Measurements from ENCODE around the gene GRIK2. TPM values are rescaled to one million over a fixed set of nuclear protein-coding genes. Genes with fewer than 3 reads are reported as not detected.

GRIK2 gene
- total RNA-seq, 2 donors from 2014 or later: 1.00 to 4.5 TPM

DNA sequence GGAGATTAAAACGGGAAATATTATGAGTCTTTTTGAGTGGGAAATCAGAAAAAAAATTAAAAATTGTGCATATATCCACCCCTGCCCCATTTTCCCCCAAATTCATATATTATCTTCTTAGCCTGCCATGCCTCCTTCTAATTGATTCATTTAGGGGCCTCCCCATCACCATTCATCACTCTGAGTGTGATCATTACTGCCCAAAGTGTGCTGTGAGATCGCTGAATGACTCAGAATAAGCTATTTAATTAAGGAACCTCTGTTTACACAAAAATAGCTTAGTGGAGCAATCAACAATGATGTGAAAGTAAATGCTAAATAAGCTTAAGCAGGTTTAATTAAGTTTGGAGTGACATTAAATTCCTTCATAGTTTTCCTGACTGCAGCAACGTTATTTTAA lies 645.5 kb downstream of the GRIK2 start:
- H3K9me3 ChIP-seq (ENCODE audit: control insufficient read depth, low read length): peaks cover 8% of the 10 kb centered on the region

DNA sequence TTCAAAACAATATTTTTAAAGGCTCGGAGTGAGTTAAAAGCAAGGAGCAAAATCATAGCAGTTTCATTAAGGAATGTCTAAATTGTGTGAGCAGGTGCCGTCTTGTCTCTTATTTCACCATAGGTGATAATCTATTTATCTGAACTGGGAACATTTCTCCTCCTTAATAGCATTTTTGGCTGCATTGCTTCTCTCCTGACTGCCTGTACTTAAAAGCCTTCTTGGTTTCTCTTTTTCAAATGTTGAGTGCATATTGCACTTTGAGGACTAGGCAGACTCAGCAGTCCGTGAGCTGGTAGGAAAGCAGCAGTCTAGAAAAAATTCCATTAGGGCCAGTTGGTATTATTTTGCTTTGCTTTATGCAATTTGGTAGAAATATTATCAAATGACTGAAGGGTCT lies 645.9 kb downstream of the GRIK2 start:
- Histone ChIP-seq H3K9me3 (ENCODE audit: control insufficient read depth, low read length) (peaks cover 12% of the 10 kb centered on the region), H3K4me3 (ENCODE audit: low read length) (no peak overlapping the region), H3K36me3 (ENCODE audit: control insufficient read depth, insufficient read depth, low read length) (no peaks in the 10 kb centered on the region), H3K9ac (ENCODE audit: extremely low read depth, low read length, poor library complexity, severe bottlenecking) (no peak overlapping the region), H3K4me1 (ENCODE audit: control insufficient read depth, insufficient read depth, low read length) (no peaks in the 10 kb centered on the region), H3K27me3 (ENCODE audit: control insufficient read depth, insufficient read depth, low read length, poor library complexity, severe bottlenecking) (no peaks in the 10 kb centered on the region), H3K27ac (ENCODE audit: low read depth, low read length) (no peak overlapping the region)
- peaks cover 7% of the 10 kb centered on the region for H3K4me1 Mint-ChIP-seq
- peaks cover 4% of the 10 kb centered on the region for H3K9me3 Mint-ChIP-seq
- H3K27ac Mint-ChIP-seq: no peak overlapping the region
- no peaks in the 10 kb centered on the region for H3K36me3 Mint-ChIP-seq (ENCODE audit: low read depth)
- no peaks in the 10 kb centered on the region for H3K27me3 Mint-ChIP-seq (ENCODE audit: insufficient read depth)
- H3K4me3 Mint-ChIP-seq: no peak overlapping the region
- DNase-seq: no peak
- 90 to 100% methylated on average over 2 to 3 of the region's 3 CpGs for WGBS, 2 experiments (ENCODE audit: insufficient coverage in 1 of 2, insufficient read length in 1 of 2)
- TF ChIP-seq, protein P1, sequence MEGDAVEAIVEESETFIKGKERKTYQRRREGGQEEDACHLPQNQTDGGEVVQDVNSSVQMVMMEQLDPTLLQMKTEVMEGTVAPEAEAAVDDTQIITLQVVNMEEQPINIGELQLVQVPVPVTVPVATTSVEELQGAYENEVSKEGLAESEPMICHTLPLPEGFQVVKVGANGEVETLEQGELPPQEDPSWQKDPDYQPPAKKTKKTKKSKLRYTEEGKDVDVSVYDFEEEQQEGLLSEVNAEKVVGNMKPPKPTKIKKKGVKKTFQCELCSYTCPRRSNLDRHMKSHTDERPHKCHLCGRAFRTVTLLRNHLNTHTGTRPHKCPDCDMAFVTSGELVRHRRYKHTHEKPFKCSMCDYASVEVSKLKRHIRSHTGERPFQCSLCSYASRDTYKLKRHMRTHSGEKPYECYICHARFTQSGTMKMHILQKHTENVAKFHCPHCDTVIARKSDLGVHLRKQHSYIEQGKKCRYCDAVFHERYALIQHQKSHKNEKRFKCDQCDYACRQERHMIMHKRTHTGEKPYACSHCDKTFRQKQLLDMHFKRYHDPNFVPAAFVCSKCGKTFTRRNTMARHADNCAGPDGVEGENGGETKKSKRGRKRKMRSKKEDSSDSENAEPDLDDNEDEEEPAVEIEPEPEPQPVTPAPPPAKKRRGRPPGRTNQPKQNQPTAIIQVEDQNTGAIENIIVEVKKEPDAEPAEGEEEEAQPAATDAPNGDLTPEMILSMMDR (conservative IDR thresholded peaks at IDR 0.05): no peak

More for the DNA sequence above, 645.5 kb downstream of the GRIK2 start:
- no peak for DNase-seq
- Histone ChIP-seq H3K36me3 (ENCODE audit: control insufficient read depth, insufficient read depth, low read length) (no peaks in the 10 kb centered on the region), H3K9ac (ENCODE audit: extremely low read depth, low read length, poor library complexity, severe bottlenecking) (no peak overlapping the region), H3K27me3 (ENCODE audit: control insufficient read depth, insufficient read depth, low read length, poor library complexity, severe bottlenecking) (no peaks in the 10 kb centered on the region), H3K4me1 (ENCODE audit: control insufficient read depth, insufficient read depth, low read length) (no peaks in the 10 kb centered on the region), H3K27ac (ENCODE audit: low read depth, low read length) (no peak overlapping the region), H3K4me3 (ENCODE audit: low read length) (no peak overlapping the region)
- Mint-ChIP-seq H3K9me3 (no peaks in the 10 kb centered on the region), H3K36me3 (ENCODE audit: low read depth) (no peaks in the 10 kb centered on the region), H3K27ac (no peak overlapping the region), H3K4me3 (no peak overlapping the region), H3K27me3 (ENCODE audit: insufficient read depth) (no peaks in the 10 kb centered on the region), H3K4me1 (peaks cover 7% of the 10 kb centered on the region)
- 96% methylated on average over 2 of the region's 3 CpGs; no CpG with 5 or more reads in 1 of the 2 experiments for WGBS, 2 experiments (ENCODE audit: insufficient coverage in 1 of 2, insufficient read length in 1 of 2)
- TF ChIP-seq, protein P1 (conservative IDR thresholded peaks at IDR 0.05): no peak

DNA sequence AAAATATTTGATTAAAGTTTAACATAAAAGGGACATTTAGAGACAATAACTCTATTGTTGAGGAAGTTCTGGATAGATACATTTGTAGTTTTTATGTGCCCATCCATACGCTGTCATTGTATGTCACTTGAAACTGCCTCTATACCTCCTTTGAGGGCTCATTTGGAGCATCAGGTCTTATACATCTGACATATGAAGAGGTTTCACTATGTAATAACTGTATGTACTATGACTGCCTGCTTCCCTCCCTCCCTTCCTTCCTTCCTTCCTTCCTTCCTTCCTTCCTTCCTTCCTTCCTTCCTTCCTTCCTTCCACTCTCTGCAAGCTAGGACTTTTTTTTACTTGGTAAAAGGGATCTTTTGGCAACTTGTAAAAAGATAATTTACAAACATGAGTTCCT lies 657.5 kb downstream of the GRIK2 start:
- Histone ChIP-seq H3K9ac (ENCODE audit: extremely low read depth, low read length, poor library complexity, severe bottlenecking) (no peak overlapping the region), H3K36me3 (ENCODE audit: control insufficient read depth, insufficient read depth, low read length) (no peaks in the 10 kb centered on the region), H3K4me1 (ENCODE audit: control insufficient read depth, insufficient read depth, low read length) (no peaks in the 10 kb centered on the region), H3K27ac (ENCODE audit: low read depth, low read length) (no peak overlapping the region), H3K27me3 (ENCODE audit: control insufficient read depth, insufficient read depth, low read length, poor library complexity, severe bottlenecking) (no peaks in the 10 kb centered on the region), H3K9me3 (ENCODE audit: control insufficient read depth, low read length) (no peaks in the 10 kb centered on the region), H3K4me3 (ENCODE audit: low read length) (no peak overlapping the region)
- no peaks in the 10 kb centered on the region for H3K4me1 Mint-ChIP-seq
- H3K36me3 Mint-ChIP-seq (ENCODE audit: low read depth): no peaks in the 10 kb centered on the region
- H3K9me3 Mint-ChIP-seq: no peaks in the 10 kb centered on the region
- H3K27me3 Mint-ChIP-seq (ENCODE audit: insufficient read depth): no peaks in the 10 kb centered on the region
- H3K4me3 Mint-ChIP-seq: no peak overlapping the region
- no peak for DNase-seq
- TF ChIP-seq, protein P1 (conservative IDR thresholded peaks at IDR 0.05): no peak
- no peak overlapping the region for H3K27ac Mint-ChIP-seq
- 60 to 90% methylated on average over 1 of the region's 1 CpG for WGBS, 2 experiments (ENCODE audit: insufficient coverage in 1 of 2, insufficient read length in 1 of 2)

Measured in endodermal cell (in vitro differentiated cells).